Measurements from ENCODE around the gene RTL9.

DNA sequence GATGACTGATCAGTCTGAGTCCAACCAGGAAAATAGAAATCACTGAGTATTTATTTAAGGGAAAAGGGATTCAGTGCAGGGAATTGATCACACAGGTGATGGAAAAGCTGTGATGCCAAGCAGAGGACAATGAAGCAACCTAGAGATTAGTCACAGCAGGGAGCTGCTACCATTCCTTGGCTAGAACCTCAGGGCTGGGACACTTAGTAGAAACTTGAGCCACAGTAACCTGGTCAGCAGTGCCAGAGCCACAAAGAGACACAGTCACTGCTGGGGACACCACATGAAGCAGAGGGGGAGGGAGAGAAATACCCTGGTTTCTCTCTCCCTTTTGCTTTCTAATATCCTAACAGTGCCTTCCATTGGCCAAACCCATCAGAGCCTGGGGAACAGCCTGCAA lies 38.7 kb downstream of the RTL9 start:
- TF ChIP-seq, protein P1, sequence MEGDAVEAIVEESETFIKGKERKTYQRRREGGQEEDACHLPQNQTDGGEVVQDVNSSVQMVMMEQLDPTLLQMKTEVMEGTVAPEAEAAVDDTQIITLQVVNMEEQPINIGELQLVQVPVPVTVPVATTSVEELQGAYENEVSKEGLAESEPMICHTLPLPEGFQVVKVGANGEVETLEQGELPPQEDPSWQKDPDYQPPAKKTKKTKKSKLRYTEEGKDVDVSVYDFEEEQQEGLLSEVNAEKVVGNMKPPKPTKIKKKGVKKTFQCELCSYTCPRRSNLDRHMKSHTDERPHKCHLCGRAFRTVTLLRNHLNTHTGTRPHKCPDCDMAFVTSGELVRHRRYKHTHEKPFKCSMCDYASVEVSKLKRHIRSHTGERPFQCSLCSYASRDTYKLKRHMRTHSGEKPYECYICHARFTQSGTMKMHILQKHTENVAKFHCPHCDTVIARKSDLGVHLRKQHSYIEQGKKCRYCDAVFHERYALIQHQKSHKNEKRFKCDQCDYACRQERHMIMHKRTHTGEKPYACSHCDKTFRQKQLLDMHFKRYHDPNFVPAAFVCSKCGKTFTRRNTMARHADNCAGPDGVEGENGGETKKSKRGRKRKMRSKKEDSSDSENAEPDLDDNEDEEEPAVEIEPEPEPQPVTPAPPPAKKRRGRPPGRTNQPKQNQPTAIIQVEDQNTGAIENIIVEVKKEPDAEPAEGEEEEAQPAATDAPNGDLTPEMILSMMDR (conservative IDR thresholded peaks at IDR 0.05 in 1 of 2, IDR thresholded peaks at IDR 0.05 in 1 of 2; ENCODE audit: extremely low read depth in 1 of 2, insufficient read depth in 1 of 2, low read depth in 1 of 2, low read length in 2 of 2): no peak
- no peak for TF ChIP-seq EZH2 (IDR thresholded peaks at IDR 0.05; ENCODE audit: borderline replicate concordance, low read length)

Measured in mammary epithelial cell (primary cell).